GM18517 (cell line): Measurements from ENCODE around the gene CACNB3.

ENCODE experiments used
- ATAC-seq: cut with Tn5 transposase; IDR thresholded peaks from one replicate; pipeline ENCODE4 v1.9.1; 2021; ENCODE audit warnings: mild to moderate bottlenecking, moderate library complexity; ENCODE audit not compliant: unreplicated experiment

CACNB3 gene

GRCh38 chr12:48817873-48818830, at the start of gene CACNB3:
Gene CACNB3, plus strand, starts transcription at chr12:48818496. Its CDS starts 434 bp downstream, at chr12:48818930.
- no peak for ATAC-seq

GRCh38 chr12:48768736-48769135, 49.6 kb upstream of the CACNB3 start:
- no peak for ATAC-seq

- ATAC-seq = no peak
Measured at GRCh38 chr12:48770756-48771155, 47.5 kb upstream of the CACNB3 start.

GRCh38 chr12:48771588-48772112, 46.6 kb upstream of the CACNB3 start:
- no peak for ATAC-seq

- no peak for ATAC-seq
Measured at GRCh38 chr12:48773686-48774085, 44.6 kb upstream of the CACNB3 start.

- ATAC-seq = no peak
Measured at GRCh38 chr12:48774516-48774915, 43.8 kb upstream of the CACNB3 start.

- ATAC-seq = no peak
Measured at GRCh38 chr12:48775299-48775698, 43.0 kb upstream of the CACNB3 start.

- no peak for ATAC-seq
Measured at GRCh38 chr12:48775991-48776649, 42.2 kb upstream of the CACNB3 start.

- ATAC-seq = no peak
Measured at GRCh38 chr12:48776956-48777355, 41.3 kb upstream of the CACNB3 start.

- ATAC-seq = no peak
Measured at GRCh38 chr12:48777501-48778400, 40.5 kb upstream of the CACNB3 start.

GRCh38 chr12:48779869-48780268, 38.4 kb upstream of the CACNB3 start:
- no peak for ATAC-seq

GRCh38 chr12:48780381-48781025, 37.8 kb upstream of the CACNB3 start:
- no peak for ATAC-seq

- ATAC-seq = no peak
Measured at GRCh38 chr12:48781750-48782456, 36.4 kb upstream of the CACNB3 start.

- no peak for ATAC-seq
Measured at GRCh38 chr12:48782457-48783395, 35.6 kb upstream of the CACNB3 start.

- no peak for ATAC-seq
Measured at GRCh38 chr12:48783432-48783831, 34.9 kb upstream of the CACNB3 start.

GRCh38 chr12:48786591-48787544, 31.4 kb upstream of the CACNB3 start:
- ATAC-seq = no peak

- ATAC-seq = no peak
Measured at GRCh38 chr12:48787791-48788523, 30.3 kb upstream of the CACNB3 start.
